ENCODE measurements around the gene SLC38A4.

SLC38A4 gene

DNA sequence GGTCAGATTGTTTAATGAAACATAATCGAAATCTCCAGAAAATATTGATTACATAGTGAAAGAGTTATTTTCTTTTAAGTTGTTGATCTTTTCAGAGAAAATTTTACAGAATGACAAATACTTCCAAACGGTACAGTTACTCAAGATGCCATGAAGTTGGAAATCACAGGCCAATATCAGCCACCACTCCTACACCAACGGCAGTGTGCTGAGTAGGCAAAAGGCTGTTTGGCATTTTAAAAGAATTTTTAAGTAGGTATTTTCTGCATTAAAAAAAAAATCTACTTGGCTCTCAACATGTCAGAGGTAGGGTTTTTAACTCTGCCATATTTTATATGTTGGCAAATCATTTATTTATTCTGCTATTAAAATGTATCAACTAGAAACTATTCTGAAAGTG, 21.7 kb downstream of the SLC38A4 start:
- DNase-seq (ENCODE audit: low read depth, low spot score), result no peak
- H3K9me3 ChIP-seq (ENCODE audit: low read depth, low read length), result no peaks in the 10 kb centered on the region
- H3K9ac ChIP-seq (ENCODE audit: insufficient read length), result no peak overlapping the region
- H3K27ac ChIP-seq, result no peak overlapping the region
- TF ChIP-seq POLR2AphosphoS5 (IDR thresholded peaks at IDR 0.05; ENCODE audit: borderline replicate concordance, low read depth, low read length) (no peak), FOXP2 (optimal IDR thresholded peaks at IDR 0.05; ENCODE audit: control extremely low read depth, extremely low read length, insufficient read depth) (no peak), EZH2 (IDR thresholded peaks at IDR 0.05) (no peak)
- H3K4me3 ChIP-seq, result no peak overlapping the region
- H3K36me3 ChIP-seq (ENCODE audit: insufficient read depth, low read length), result no peaks in the 10 kb centered on the region

GRCh38 chr12:46803517-46803916, 22.3 kb downstream of the SLC38A4 start:
- H3K9ac ChIP-seq (ENCODE audit: insufficient read length), result no peak overlapping the region
- DNase-seq (ENCODE audit: low read depth, low spot score), result no peak
- H3K36me3 ChIP-seq (ENCODE audit: insufficient read depth, low read length), result no peaks in the 10 kb centered on the region
- TF ChIP-seq FOXP2 (optimal IDR thresholded peaks at IDR 0.05; ENCODE audit: control extremely low read depth, extremely low read length, insufficient read depth), result no peak
- no peak for TF ChIP-seq EZH2 (IDR thresholded peaks at IDR 0.05)
- no peak for TF ChIP-seq POLR2AphosphoS5 (IDR thresholded peaks at IDR 0.05; ENCODE audit: borderline replicate concordance, low read depth, low read length)
- no peaks in the 10 kb centered on the region for H3K9me3 ChIP-seq (ENCODE audit: low read depth, low read length)
- H3K27ac ChIP-seq, result no peak overlapping the region
- H3K4me3 ChIP-seq, result no peak overlapping the region

DNA sequence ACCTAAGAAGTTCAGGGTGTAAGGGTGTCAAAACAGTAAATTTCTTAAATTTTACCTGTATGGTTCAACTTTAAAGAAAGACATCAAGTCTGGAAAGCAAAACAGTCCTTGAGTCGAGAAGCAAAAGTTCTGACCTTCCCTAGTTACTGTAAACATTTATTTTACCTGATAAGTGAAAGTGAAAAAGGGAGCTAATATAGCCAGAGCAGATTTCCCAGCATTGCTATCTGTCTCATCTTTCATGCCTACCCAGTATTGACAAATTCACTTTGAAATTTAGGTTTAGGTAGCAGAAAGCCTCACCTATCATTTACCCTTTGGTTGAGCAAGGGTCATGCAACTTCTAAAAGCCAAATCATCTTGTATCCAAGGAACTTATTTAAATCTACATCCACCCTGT, 24.5 kb downstream of the SLC38A4 start:
- DNase-seq (ENCODE audit: low read depth, low spot score), result no peak

DNA sequence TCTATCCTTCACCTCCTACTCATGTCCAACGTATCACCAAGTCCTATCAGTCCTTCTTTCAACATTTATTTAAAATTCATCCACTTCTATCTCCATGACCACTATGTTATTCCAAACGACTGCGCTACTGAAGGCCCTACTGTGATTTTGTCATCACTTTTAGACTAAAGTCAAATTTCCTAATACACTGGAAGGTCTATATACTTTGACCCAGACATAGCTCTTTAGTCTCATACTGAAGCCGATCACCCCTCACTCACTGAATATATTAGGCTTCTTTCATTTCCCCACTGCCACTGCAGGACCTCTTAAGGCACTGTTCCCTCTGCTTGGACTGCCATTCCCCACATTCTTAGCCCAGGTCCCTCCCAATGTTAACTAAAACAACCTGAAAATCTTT, 25.6 kb downstream of the SLC38A4 start:
- no peak for TF ChIP-seq POLR2AphosphoS5 (IDR thresholded peaks at IDR 0.05; ENCODE audit: borderline replicate concordance, low read depth, low read length)
- TF ChIP-seq EZH2 (IDR thresholded peaks at IDR 0.05), result no peak
- no peak for TF ChIP-seq FOXP2 (optimal IDR thresholded peaks at IDR 0.05; ENCODE audit: control extremely low read depth, extremely low read length, insufficient read depth)
- no peak for DNase-seq (ENCODE audit: low read depth, low spot score)
- Histone ChIP-seq H3K9me3 (ENCODE audit: low read depth, low read length) (no peaks in the 10 kb centered on the region), H3K9ac (ENCODE audit: insufficient read length) (no peak overlapping the region), H3K4me3 (no peak overlapping the region), H3K27ac (no peak overlapping the region), H3K36me3 (ENCODE audit: insufficient read depth, low read length) (no peaks in the 10 kb centered on the region)

More for the DNA sequence above, 24.5 kb downstream of the SLC38A4 start:
- no peaks in the 10 kb centered on the region for H3K9me3 ChIP-seq (ENCODE audit: low read depth, low read length)
- H3K4me3 ChIP-seq, result no peak overlapping the region
- H3K9ac ChIP-seq (ENCODE audit: insufficient read length), result no peak overlapping the region
- no peak overlapping the region for H3K27ac ChIP-seq
- TF ChIP-seq FOXP2 (optimal IDR thresholded peaks at IDR 0.05; ENCODE audit: control extremely low read depth, extremely low read length, insufficient read depth) (no peak), EZH2 (IDR thresholded peaks at IDR 0.05) (no peak), POLR2AphosphoS5 (IDR thresholded peaks at IDR 0.05; ENCODE audit: borderline replicate concordance, low read depth, low read length) (no peak)
- no peaks in the 10 kb centered on the region for H3K36me3 ChIP-seq (ENCODE audit: insufficient read depth, low read length)

DNA sequence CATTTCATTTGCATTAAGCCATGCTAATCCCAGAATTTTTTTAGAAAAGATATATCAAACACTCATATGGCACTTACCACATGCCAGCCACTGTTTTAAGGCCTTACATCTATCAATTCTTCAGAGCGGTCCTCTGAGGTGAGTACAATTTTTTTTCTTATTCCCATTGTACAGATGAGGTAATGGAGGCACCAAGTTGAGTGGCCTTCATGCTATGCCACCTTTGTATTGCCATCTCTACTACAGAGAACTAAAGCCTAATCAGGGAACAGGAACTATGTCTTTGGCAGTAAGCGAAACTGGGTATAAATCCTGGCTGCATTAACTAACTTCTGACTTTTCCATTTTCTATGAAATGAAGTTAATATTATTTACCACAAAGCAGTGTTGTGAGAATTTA, 27.1 kb downstream of the SLC38A4 start:
- Histone ChIP-seq H3K27ac (no peak overlapping the region), H3K4me3 (no peak overlapping the region), H3K9me3 (ENCODE audit: low read depth, low read length) (no peaks in the 10 kb centered on the region), H3K36me3 (ENCODE audit: insufficient read depth, low read length) (no peaks in the 10 kb centered on the region), H3K9ac (ENCODE audit: insufficient read length) (no peak overlapping the region)
- TF ChIP-seq POLR2AphosphoS5 (IDR thresholded peaks at IDR 0.05; ENCODE audit: borderline replicate concordance, low read depth, low read length), result no peak
- TF ChIP-seq FOXP2 (optimal IDR thresholded peaks at IDR 0.05; ENCODE audit: control extremely low read depth, extremely low read length, insufficient read depth), result no peak
- no peak for TF ChIP-seq EZH2 (IDR thresholded peaks at IDR 0.05)
- DNase-seq (ENCODE audit: low read depth, low spot score), result no peak

GRCh38 chr12:46798056-46798455, 27.7 kb downstream of the SLC38A4 start:
- Histone ChIP-seq H3K27ac (no peak overlapping the region), H3K9ac (ENCODE audit: insufficient read length) (no peak overlapping the region), H3K9me3 (ENCODE audit: low read depth, low read length) (no peaks in the 10 kb centered on the region), H3K36me3 (ENCODE audit: insufficient read depth, low read length) (no peaks in the 10 kb centered on the region), H3K4me3 (no peak overlapping the region)
- no peak for DNase-seq (ENCODE audit: low read depth, low spot score)
- TF ChIP-seq POLR2AphosphoS5 (IDR thresholded peaks at IDR 0.05; ENCODE audit: borderline replicate concordance, low read depth, low read length), result no peak
- no peak for TF ChIP-seq EZH2 (IDR thresholded peaks at IDR 0.05)
- TF ChIP-seq FOXP2 (optimal IDR thresholded peaks at IDR 0.05; ENCODE audit: control extremely low read depth, extremely low read length, insufficient read depth), result no peak

DNA sequence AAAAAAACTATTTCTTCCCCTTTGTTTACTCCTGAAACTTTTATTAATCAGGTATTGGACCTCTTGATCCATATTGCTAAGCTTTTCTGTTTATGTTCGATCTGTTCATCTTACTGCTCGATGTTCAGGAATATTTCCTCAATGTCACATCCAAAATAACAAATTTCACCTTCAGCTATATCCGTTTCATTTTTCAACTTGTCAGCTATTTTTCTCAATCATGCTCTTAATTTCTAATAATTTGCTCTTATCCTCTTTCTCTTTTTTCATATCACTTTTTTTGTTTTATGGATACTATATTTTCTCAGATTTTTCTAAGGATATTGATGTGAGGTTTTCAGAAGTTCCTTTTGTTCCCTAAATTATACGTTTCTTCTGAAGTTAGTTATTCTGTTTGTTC, 29.8 kb downstream of the SLC38A4 start:
- no peak for TF ChIP-seq POLR2AphosphoS5 (IDR thresholded peaks at IDR 0.05; ENCODE audit: borderline replicate concordance, low read depth, low read length)
- no peak for TF ChIP-seq FOXP2 (optimal IDR thresholded peaks at IDR 0.05; ENCODE audit: control extremely low read depth, extremely low read length, insufficient read depth)
- no peak for TF ChIP-seq EZH2 (IDR thresholded peaks at IDR 0.05)
- no peak for DNase-seq (ENCODE audit: low read depth, low spot score)
- H3K27ac ChIP-seq, result no peak overlapping the region

DNA sequence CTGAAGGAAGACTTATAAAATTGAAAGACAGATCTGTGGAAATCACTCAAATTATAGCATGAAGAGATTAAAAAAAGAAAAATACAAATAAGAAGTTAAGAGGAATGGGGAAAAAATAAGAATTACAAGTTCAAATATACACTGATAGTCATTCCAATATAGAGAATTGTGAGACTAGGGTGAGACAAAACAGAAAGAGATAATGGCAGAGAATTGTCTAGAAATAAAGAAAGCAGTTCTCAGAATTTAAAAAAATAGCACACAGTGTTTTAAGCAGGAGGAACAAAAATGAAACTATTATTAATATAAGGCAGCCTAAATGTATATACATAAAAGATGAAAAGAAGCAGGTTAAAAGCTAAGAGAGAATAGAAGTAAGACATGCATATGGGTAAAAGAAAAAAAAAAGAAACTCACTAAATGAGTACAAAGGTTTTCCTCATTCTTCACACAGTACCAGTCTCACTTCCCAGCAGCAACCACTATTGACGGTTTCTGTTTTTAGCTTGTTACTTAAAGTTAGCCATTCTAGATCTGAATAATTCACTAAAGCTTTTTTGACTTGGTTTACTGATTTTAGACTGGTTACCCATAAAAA, 31.1 kb downstream of the SLC38A4 start:
- TF ChIP-seq FOXP2 (optimal IDR thresholded peaks at IDR 0.05; ENCODE audit: control extremely low read depth, extremely low read length, insufficient read depth) (no peak), POLR2AphosphoS5 (IDR thresholded peaks at IDR 0.05; ENCODE audit: borderline replicate concordance, low read depth, low read length) (no peak), EZH2 (IDR thresholded peaks at IDR 0.05) (no peak)
- H3K36me3 ChIP-seq (ENCODE audit: insufficient read depth, low read length), result no peaks in the 10 kb centered on the region
- DNase-seq (ENCODE audit: low read depth, low spot score), result no peak
- H3K4me3 ChIP-seq, result no peak overlapping the region
- H3K9me3 ChIP-seq (ENCODE audit: low read depth, low read length), result no peaks in the 10 kb centered on the region
- H3K27ac ChIP-seq, result no peak overlapping the region
- no peak overlapping the region for H3K9ac ChIP-seq (ENCODE audit: insufficient read length)

More for the DNA sequence above, 29.8 kb downstream of the SLC38A4 start:
- Histone ChIP-seq H3K4me3 (no peak overlapping the region), H3K9ac (ENCODE audit: insufficient read length) (no peak overlapping the region), H3K9me3 (ENCODE audit: low read depth, low read length) (no peaks in the 10 kb centered on the region), H3K36me3 (ENCODE audit: insufficient read depth, low read length) (no peaks in the 10 kb centered on the region)

DNA sequence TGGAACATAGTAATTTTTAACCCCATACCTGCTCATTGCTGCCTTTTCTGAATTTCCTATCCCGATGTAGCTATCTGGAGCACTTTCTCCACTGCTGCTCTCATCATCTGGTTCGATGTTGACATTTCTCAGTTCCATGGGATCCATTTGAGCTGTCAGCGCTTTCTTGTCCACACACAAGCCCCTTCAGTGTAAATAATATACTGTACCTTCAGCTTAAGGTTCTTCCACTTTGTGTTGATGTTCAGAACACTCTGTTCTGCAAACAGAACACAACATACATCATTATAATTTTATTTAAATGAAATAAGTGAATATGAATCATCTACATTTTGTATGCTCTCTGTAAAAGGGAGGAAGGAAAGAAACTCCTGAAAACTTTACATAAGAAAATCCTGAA, 32.9 kb downstream of the SLC38A4 start:
- no peak overlapping the region for H3K4me3 ChIP-seq
- DNase-seq (ENCODE audit: low read depth, low spot score), result no peak
- no peak overlapping the region for H3K27ac ChIP-seq
- no peaks in the 10 kb centered on the region for H3K9me3 ChIP-seq (ENCODE audit: low read depth, low read length)
- H3K36me3 ChIP-seq (ENCODE audit: insufficient read depth, low read length), result no peaks in the 10 kb centered on the region
- no peak overlapping the region for H3K9ac ChIP-seq (ENCODE audit: insufficient read length)
- TF ChIP-seq FOXP2 (optimal IDR thresholded peaks at IDR 0.05; ENCODE audit: control extremely low read depth, extremely low read length, insufficient read depth), result no peak
- TF ChIP-seq POLR2AphosphoS5 (IDR thresholded peaks at IDR 0.05; ENCODE audit: borderline replicate concordance, low read depth, low read length), result no peak
- TF ChIP-seq EZH2 (IDR thresholded peaks at IDR 0.05), result no peak

Measured in SK-N-MC (cell line).